ENCODE data around the gene ULBP2. TPM values are rescaled to one million over a fixed set of nuclear protein-coding genes. Genes with fewer than 3 reads are reported as not detected.
A peak's percentile ranks its signal among the peaks of the same experiment; 100 is the strongest.

The ULBP2 gene
- total RNA-seq, 1 experiment from 2014 or later, result not detected

GRCh38 chr6:149963462-149964307 lies 21.9 kb downstream of the ULBP2 start, which contains the start of gene ULBP1:
Gene ULBP1, plus strand, starts transcription at chr6:149963943. Its CDS starts 107 bp downstream, at chr6:149964050.
- Histone ChIP-seq H3K4ac (ENCODE audit: low read depth, low read length) (no peak within 1 kb of the TSS), H3K18ac (ENCODE audit: insufficient read length, low read depth, low read length) (peak within 1 kb of the TSS; percentile 61), H4K20me1 (ENCODE audit: control insufficient read depth, insufficient read depth, insufficient read length) (no peaks in the 10 kb centered on the region), H3K56ac (ENCODE audit: insufficient read length, low read depth, low read length) (no peak within 1 kb of the TSS), H3K79me1 (ENCODE audit: insufficient read depth, low read depth, low read length, poor library complexity, severe bottlenecking) (no peaks in the 10 kb centered on the region), H3K23ac (ENCODE audit: insufficient read length, low read depth, low read length) (no peak within 1 kb of the TSS), H3K9ac (ENCODE audit: extremely low read depth, insufficient read length, low read length) (peak within 1 kb of the TSS; percentile 61), H3K4me2 (ENCODE audit: insufficient read depth, insufficient read length, low read length) (peak within 1 kb of the TSS; percentile 72), H2BK20ac (ENCODE audit: low read depth, low read length, poor library complexity, severe bottlenecking) (no peak within 1 kb of the TSS), H3K23me2 (ENCODE audit: insufficient read length, low read depth, low read length, poor library complexity, severe bottlenecking) (peaks cover 14% of the 10 kb centered on the region), H2BK15ac (ENCODE audit: low read depth, low read length) (no peak within 1 kb of the TSS), H3K27ac (ENCODE audit: insufficient read length, low read depth, low read length) (no peak within 1 kb of the TSS), H3K4me1 (ENCODE audit: insufficient read depth, low read length) (0 out of 2 replicates have a peak, but pooled peaks cover 2% of the 10 kb centered on the region), H2AK5ac (ENCODE audit: insufficient read length, low read length) (no peak within 1 kb of the TSS), H3K79me2 (ENCODE audit: insufficient read depth, low read length) (no peaks in the 10 kb centered on the region), H2AFZ (ENCODE audit: low read length) (no peak within 1 kb of the TSS), H4K91ac (ENCODE audit: insufficient read length, low read depth, low read length) (no peak within 1 kb of the TSS), H3K9me3 (ENCODE audit: control insufficient read depth, low read depth, low read length) (no peaks in the 10 kb centered on the region), H3K27me3 (ENCODE audit: insufficient read depth, low read length) (peaks cover 54% of the 10 kb centered on the region), H4K5ac (ENCODE audit: insufficient read length, low read depth, low read length) (no peak within 1 kb of the TSS), H2BK120ac (ENCODE audit: low read depth, low read length, poor library complexity, severe bottlenecking) (no peak within 1 kb of the TSS), H3T11ph (ENCODE audit: low read length) (no peak within 1 kb of the TSS), H4K8ac (replicated peaks; ENCODE audit: insufficient read length, low read depth, low read length) (no peak within 1 kb of the TSS), H2BK5ac (ENCODE audit: insufficient read length, low read length) (no peak within 1 kb of the TSS), H2BK12ac (ENCODE audit: insufficient read length, low read depth, low read length) (no peak within 1 kb of the TSS), H3K14ac (ENCODE audit: insufficient read depth, low read length) (peak within 1 kb of the TSS; percentile 88)
- Mint-ChIP-seq H3K27me3 (ENCODE audit: low read depth) (peaks cover 100% of the 10 kb centered on the region), H3K4me3 (peak within 1 kb of the TSS; percentile 83 to 85), H3K4me1 (peaks cover 20 to 25% of the 10 kb centered on the region in 2 experiments), H3K9me3 (no peaks in the 10 kb centered on the region; a peak in 1 of 5 replicates), H3K27ac (peak within 1 kb of the TSS; percentile 13 to 96 (median 62); a peak in 4 of 7 replicates), H3K36me3 (ENCODE audit: insufficient read depth in 1 of 3, low read depth in 3 of 3) (peaks cover 0 to 4% (median 0%) of the 10 kb centered on the region in 3 experiments; a peak in 2 of 7 replicates)
- WGBS (ENCODE audit: extremely low coverage, insufficient read length, low lambda C conversion rate), result no CpG with 5 or more reads among the region's 69 CpGs
- DNase-seq, result peak; percentile 92
- TF ChIP-seq, protein P1, sequence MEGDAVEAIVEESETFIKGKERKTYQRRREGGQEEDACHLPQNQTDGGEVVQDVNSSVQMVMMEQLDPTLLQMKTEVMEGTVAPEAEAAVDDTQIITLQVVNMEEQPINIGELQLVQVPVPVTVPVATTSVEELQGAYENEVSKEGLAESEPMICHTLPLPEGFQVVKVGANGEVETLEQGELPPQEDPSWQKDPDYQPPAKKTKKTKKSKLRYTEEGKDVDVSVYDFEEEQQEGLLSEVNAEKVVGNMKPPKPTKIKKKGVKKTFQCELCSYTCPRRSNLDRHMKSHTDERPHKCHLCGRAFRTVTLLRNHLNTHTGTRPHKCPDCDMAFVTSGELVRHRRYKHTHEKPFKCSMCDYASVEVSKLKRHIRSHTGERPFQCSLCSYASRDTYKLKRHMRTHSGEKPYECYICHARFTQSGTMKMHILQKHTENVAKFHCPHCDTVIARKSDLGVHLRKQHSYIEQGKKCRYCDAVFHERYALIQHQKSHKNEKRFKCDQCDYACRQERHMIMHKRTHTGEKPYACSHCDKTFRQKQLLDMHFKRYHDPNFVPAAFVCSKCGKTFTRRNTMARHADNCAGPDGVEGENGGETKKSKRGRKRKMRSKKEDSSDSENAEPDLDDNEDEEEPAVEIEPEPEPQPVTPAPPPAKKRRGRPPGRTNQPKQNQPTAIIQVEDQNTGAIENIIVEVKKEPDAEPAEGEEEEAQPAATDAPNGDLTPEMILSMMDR (conservative IDR thresholded peaks at IDR 0.05), result no peak

All from H9 (cell line).